Measurements from ENCODE around the gene CD19. TPM values are rescaled to one million over a fixed set of nuclear protein-coding genes. Genes with fewer than 3 reads are reported as not detected.

The CD19 gene
- total and polyA plus RNA-seq, 3 donors from 2014 or later, result 2.0 to 7.7 (median 4.3) TPM

DNA sequence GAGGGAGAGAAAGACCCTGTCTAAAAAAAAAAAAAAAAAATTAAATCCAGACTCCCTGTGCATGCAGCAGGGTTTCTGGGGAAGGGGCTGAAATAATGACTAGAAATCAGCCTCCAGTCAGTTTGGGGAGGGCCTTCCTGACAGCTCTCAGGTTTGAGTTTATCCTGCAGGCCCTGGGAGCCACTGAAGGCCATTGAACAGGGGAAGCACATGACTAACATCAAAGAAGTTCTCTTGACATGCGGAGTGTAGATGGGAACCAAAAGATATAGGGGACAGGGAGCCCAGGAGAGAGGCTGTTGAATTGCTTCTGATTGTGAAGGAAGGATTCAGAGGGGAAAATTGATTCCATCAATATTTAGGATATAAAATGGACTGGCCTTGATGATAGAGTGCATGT lies 4.0 kb upstream of the CD19 start:
- WGBS, 2 donors, result 90 to 92% methylated on average over 1 of the region's 1 CpG
- no peak for TF ChIP-seq POLR2A (IDR thresholded peaks at IDR 0.05)
- TF ChIP-seq, protein P1, sequence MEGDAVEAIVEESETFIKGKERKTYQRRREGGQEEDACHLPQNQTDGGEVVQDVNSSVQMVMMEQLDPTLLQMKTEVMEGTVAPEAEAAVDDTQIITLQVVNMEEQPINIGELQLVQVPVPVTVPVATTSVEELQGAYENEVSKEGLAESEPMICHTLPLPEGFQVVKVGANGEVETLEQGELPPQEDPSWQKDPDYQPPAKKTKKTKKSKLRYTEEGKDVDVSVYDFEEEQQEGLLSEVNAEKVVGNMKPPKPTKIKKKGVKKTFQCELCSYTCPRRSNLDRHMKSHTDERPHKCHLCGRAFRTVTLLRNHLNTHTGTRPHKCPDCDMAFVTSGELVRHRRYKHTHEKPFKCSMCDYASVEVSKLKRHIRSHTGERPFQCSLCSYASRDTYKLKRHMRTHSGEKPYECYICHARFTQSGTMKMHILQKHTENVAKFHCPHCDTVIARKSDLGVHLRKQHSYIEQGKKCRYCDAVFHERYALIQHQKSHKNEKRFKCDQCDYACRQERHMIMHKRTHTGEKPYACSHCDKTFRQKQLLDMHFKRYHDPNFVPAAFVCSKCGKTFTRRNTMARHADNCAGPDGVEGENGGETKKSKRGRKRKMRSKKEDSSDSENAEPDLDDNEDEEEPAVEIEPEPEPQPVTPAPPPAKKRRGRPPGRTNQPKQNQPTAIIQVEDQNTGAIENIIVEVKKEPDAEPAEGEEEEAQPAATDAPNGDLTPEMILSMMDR (IDR thresholded peaks at IDR 0.05), result no peak
- intact Hi-C loops (cut with DNase I; ENCODE audit: low total_unique reads), result no loop called here

DNA sequence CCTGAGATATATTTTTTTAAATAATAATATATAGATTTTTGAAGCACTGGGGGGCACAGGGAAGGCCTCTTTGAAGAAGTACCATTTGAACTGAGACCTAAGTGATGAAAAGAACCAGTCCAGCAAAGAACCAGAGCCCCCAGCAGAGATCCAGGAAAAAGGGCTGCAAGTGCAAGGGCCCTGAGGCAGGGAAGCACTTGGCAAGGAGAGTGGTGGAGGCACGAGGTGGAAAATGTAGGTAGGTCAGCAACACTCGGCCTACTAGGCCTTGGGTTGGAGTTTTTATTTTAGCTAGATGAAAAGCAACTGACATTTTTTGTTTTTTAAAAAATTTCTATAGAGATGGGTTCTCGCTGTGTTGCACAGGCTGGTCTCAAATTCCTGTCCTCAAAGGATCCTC lies 1.6 kb upstream of the CD19 start:
- intact Hi-C loops (cut with DNase I; ENCODE audit: low total_unique reads), result no loop called here
- Histone ChIP-seq H3K4me3 (no peak overlapping the region), H3K4me1 (no peaks in the 10 kb centered on the region), H3K27me3 (no peaks in the 10 kb centered on the region), H3K9me3 (no peaks in the 10 kb centered on the region), H3K27ac (no peak overlapping the region), H3K36me3 (ENCODE audit: low read depth, missing control alignments) (no peaks in the 10 kb centered on the region)
- 92 to 95% methylated on average over 3 of the region's 3 CpGs for WGBS, 2 donors
- TF ChIP-seq POLR2A (IDR thresholded peaks at IDR 0.05), result no peak
- TF ChIP-seq, protein P1 (IDR thresholded peaks at IDR 0.05), result no peak
- DNase-seq, result no peak

More for the DNA sequence above, 4.0 kb upstream of the CD19 start:
- Histone ChIP-seq H3K27ac (no peak overlapping the region), H3K4me1 (peaks cover 13% of the 10 kb centered on the region), H3K9me3 (no peaks in the 10 kb centered on the region), H3K4me3 (no peak overlapping the region), H3K36me3 (ENCODE audit: low read depth, missing control alignments) (no peaks in the 10 kb centered on the region), H3K27me3 (no peaks in the 10 kb centered on the region)
- no peak for DNase-seq

DNA sequence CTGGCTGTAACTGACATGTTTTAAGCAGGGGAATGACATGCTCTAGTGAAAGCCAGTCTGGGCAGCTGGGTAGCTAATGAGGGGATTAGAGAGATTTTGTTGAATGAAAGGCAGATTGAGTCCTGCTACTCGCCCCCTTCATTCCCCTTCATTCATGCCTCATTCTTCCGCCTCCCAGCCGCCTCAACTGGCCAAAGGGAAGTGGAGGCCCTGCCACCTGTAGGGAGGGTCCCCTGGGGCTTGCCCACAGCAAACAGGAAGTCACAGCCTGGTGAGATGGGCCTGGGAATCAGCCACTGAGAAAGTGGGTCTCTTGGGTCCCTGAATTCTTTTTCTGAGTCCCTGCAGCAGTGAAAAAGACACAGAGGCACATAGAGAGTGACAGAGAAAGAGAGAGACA lies 1.1 kb upstream of the CD19 start:
- Histone ChIP-seq H3K27ac (no peak overlapping the region), H3K9me3 (no peaks in the 10 kb centered on the region), H3K4me1 (no peaks in the 10 kb centered on the region), H3K27me3 (no peaks in the 10 kb centered on the region), H3K4me3 (no peak overlapping the region), H3K36me3 (ENCODE audit: low read depth, missing control alignments) (no peaks in the 10 kb centered on the region)
- DNase-seq, result no peak
- no peak for TF ChIP-seq POLR2A (IDR thresholded peaks at IDR 0.05)
- TF ChIP-seq, protein P1 (IDR thresholded peaks at IDR 0.05), result no peak
- intact Hi-C loops (cut with DNase I; ENCODE audit: low total_unique reads), result no loop called here
- 91 to 95% methylated on average over 3 of the region's 3 CpGs for WGBS, 2 donors

DNA sequence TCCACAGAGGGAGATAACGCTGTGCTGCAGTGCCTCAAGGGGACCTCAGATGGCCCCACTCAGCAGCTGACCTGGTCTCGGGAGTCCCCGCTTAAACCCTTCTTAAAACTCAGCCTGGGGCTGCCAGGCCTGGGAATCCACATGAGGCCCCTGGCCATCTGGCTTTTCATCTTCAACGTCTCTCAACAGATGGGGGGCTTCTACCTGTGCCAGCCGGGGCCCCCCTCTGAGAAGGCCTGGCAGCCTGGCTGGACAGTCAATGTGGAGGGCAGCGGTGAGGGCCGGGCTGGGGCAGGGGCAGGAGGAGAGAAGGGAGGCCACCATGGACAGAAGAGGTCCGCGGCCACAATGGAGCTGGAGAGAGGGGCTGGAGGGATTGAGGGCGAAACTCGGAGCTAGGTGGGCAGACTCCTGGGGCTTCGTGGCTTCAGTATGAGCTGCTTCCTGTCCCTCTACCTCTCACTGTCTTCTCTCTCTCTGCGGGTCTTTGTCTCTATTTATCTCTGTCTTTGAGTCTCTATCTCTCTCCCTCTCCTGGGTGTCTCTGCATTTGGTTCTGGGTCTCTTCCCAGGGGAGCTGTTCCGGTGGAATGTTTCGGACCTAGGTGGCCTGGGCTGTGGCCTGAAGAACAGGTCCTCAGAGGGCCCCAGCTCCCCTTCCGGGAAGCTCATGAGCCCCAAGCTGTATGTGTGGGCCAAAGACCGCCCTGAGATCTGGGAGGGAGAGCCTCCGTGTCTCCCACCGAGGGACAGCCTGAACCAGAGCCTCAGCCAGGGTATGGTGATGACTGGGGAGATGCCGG lies 769 bp downstream of the CD19 start:
- TF ChIP-seq, protein P1 (IDR thresholded peaks at IDR 0.05), result no peak
- Histone ChIP-seq H3K27ac (no peak overlapping the region), H3K9me3 (no peaks in the 10 kb centered on the region), H3K27me3 (no peaks in the 10 kb centered on the region), H3K4me3 (no peak overlapping the region), H3K4me1 (no peaks in the 10 kb centered on the region), H3K36me3 (ENCODE audit: low read depth, missing control alignments) (no peaks in the 10 kb centered on the region)
- DNase-seq, result no peak
- intact Hi-C loops (cut with DNase I; ENCODE audit: low total_unique reads), result no loop called here
- WGBS, 2 donors, result 86 to 89% methylated on average over 14 to 20 of the region's 20 CpGs

DNA sequence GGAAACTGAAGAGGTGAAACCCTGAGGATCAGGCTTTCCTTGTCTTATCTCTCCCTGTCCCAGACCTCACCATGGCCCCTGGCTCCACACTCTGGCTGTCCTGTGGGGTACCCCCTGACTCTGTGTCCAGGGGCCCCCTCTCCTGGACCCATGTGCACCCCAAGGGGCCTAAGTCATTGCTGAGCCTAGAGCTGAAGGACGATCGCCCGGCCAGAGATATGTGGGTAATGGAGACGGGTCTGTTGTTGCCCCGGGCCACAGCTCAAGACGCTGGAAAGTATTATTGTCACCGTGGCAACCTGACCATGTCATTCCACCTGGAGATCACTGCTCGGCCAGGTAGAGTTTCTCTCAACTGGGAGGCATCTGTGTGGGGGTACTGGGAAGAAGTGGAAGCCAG lies 1.4 kb downstream of the CD19 start:
- H3K9me3 ChIP-seq, result no peaks in the 10 kb centered on the region
- no peak overlapping the region for H3K27ac ChIP-seq
- no peaks in the 10 kb centered on the region for H3K4me1 ChIP-seq
- H3K27me3 ChIP-seq, result no peaks in the 10 kb centered on the region
- 75 to 80% methylated on average over 7 to 8 of the region's 8 CpGs for WGBS, 2 donors
- TF ChIP-seq POLR2A (IDR thresholded peaks at IDR 0.05), result no peak
- intact Hi-C loops (cut with DNase I; ENCODE audit: low total_unique reads), result no loop called here
- H3K4me3 ChIP-seq, result no peak overlapping the region
- no peaks in the 10 kb centered on the region for H3K36me3 ChIP-seq (ENCODE audit: low read depth, missing control alignments)
- DNase-seq, result no peak
